Coronary artery (tissue), 2 donors: ENCODE results near the gene SPEG.

ENCODE experiments used
- DNase-seq: peaks from one replicate; pipeline ENCODE4 v3.0.0-alpha.2; 2017; ENCODE audit warnings: low spot score
- H3K27ac ChIP-seq, 2 donors: fragments of 200-600 bp; sonication (generic); one replicate each; pipeline ENCODE4 v1.5.1; 2016 to 2019
- H3K4me3 ChIP-seq: fragments of 200-600 bp; sonication (generic); 2 replicates; pipeline ENCODE4 v1.5.1; 2016; ENCODE audit warnings: mild to moderate bottlenecking, moderate library complexity
- CTCF ChIP-seq: fragments of 200-600 bp; sonication (generic); IDR thresholded peaks from one replicate; pipeline ENCODE4 v1.5.1; 2019; ENCODE audit warnings: antibody characterized with exemption

SPEG gene

DNA sequence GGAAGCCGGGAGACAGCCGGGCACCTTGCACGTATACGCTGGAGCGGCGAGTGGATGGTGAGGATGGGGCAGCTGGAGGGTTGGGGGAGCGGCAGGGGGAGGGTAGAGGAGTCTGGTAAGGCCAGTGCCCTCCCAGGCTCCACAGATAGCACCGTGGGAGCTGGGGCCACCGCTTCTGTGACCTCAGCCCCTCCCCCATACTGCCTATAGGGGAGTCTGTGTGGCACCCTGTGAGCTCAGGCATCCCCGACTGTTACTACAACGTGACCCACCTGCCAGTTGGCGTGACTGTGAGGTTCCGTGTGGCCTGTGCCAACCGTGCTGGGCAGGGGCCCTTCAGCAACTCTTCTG lies 54.2 kb downstream of the SPEG start:
- peak overlapping the region in 1 of 2 donors; percentile 16 for H3K27ac ChIP-seq

DNA sequence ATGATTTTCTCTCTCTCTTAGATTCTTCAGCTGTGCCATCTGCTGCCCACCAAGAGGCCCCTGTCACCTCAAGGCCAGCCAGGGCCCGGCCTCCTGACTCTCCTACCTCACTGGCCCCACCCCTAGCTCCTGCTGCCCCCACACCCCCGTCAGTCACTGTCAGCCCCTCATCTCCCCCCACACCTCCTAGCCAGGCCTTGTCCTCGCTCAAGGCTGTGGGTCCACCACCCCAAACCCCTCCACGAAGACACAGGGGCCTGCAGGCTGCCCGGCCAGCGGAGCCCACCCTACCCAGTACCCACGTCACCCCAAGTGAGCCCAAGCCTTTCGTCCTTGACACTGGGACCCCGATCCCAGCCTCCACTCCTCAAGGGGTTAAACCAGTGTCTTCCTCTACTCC lies 54.7 kb downstream of the SPEG start:
- H3K27ac ChIP-seq: peak overlapping the region in 1 of 2 donors; percentile 16
- no peak for TF ChIP-seq CTCF
- no peak overlapping the region for H3K4me3 ChIP-seq
- no peak for DNase-seq

More for the DNA sequence above, 54.2 kb downstream of the SPEG start:
- no peak for TF ChIP-seq CTCF
- no peak overlapping the region for H3K4me3 ChIP-seq
- no peak for DNase-seq

- no peak for DNase-seq
- H3K27ac ChIP-seq: peak overlapping the region in 1 of 2 donors; percentile 32
- TF ChIP-seq CTCF: no peak
- H3K4me3 ChIP-seq: no peak overlapping the region
Observed at GRCh38 chr2:219490186-219490585, 55.5 kb downstream of the SPEG start.

- TF ChIP-seq CTCF: no peak
- Histone ChIP-seq H3K4me3 (no peak overlapping the region), H3K27ac (no peak overlapping the region)
- no peak for DNase-seq
Observed at GRCh38 chr2:219490600-219491130, 56.0 kb downstream of the SPEG start.

- no peak overlapping the region for H3K4me3 ChIP-seq
- H3K27ac ChIP-seq: peak overlapping the region in 1 of 2 donors; percentile 35
- DNase-seq: no peak
- no peak for TF ChIP-seq CTCF
Observed at GRCh38 chr2:219491278-219491963, 56.8 kb downstream of the SPEG start.

DNA sequence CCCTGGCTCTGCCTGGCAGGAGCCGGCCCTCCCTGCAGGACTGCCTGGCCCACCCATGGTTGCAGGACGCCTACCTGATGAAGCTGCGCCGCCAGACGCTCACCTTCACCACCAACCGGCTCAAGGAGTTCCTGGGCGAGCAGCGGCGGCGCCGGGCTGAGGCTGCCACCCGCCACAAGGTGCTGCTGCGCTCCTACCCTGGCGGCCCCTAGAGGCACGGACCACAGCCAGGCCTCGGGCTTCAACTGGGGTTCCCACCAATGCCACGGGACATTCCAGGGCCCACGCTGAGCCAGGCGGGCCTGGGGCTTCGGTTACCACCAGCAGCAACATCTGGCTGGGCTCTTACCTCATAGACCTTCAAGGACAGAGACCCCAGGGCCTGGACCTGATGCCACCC lies 57.9 kb downstream of the SPEG start:
- TF ChIP-seq CTCF: no peak
- no peak overlapping the region for H3K4me3 ChIP-seq
- DNase-seq: no peak

GRCh38 chr2:219493086-219493485 lies 58.4 kb downstream of the SPEG start:
- no peak for TF ChIP-seq CTCF
- Histone ChIP-seq H3K4me3 (no peak overlapping the region), H3K27ac (peak overlapping the region in 1 of 2 donors; percentile 98)
- no peak for DNase-seq

More for the DNA sequence above, 57.9 kb downstream of the SPEG start:
- no peak overlapping the region for H3K27ac ChIP-seq
